Liver (tissue), 9 donors: ENCODE measurements around the gene MS4A6E. TPM values are rescaled to one million over a fixed set of nuclear protein-coding genes. Genes with fewer than 3 reads are reported as not detected.

ENCODE experiments used
- DNase-seq: peaks from one replicate; pipeline ENCODE4 v3.0.0-alpha.2; 2017; ENCODE audit warnings: low spot score
- H3K27ac ChIP-seq, 2 donors: one replicate each; pipeline ENCODE4 v1.7.0; 2013; ENCODE audit warnings: inconsistent platforms in 2 of 2, low read length in 2 of 2, control low read depth in 1 of 2, low read depth in 1 of 2, mild to moderate bottlenecking in 1 of 2
- H3K27me3 ChIP-seq, 4 donors: one replicate each; pipeline versions ENCODE4 v1.6.1 to v1.7.0; 2013; ENCODE audit warnings: low read length in 3 of 4, inconsistent platforms in 1 of 4, mild to moderate bottlenecking in 1 of 4, moderate library complexity in 1 of 4; ENCODE audit not compliant: control insufficient read depth in 4 of 4, insufficient read depth in 4 of 4
- H3K36me3 ChIP-seq, 4 donors: one replicate each; pipeline versions ENCODE4 v1.6.1 to v1.7.0; 2013; ENCODE audit warnings: low read length in 3 of 4, mild to moderate bottlenecking in 3 of 4, low read depth in 1 of 4, moderate library complexity in 1 of 4; ENCODE audit not compliant: control insufficient read depth in 4 of 4, insufficient read depth in 3 of 4
- H3K4me1 ChIP-seq, 4 donors: one replicate each; pipeline versions ENCODE4 v1.6.1 to v1.7.0; 2013; ENCODE audit warnings: low read length in 3 of 4, mild to moderate bottlenecking in 3 of 4, moderate library complexity in 1 of 4; ENCODE audit not compliant: control insufficient read depth in 4 of 4, insufficient read depth in 4 of 4
- H3K4me3 ChIP-seq, 3 donors: one replicate each; pipeline versions ENCODE4 v1.6.1 to v1.7.0; 2013; ENCODE audit warnings: low read length in 3 of 3, control low read depth in 1 of 3, low read depth in 1 of 3, mild to moderate bottlenecking in 1 of 3
- H3K9ac ChIP-seq, 2 donors: one replicate each; pipeline ENCODE4 v1.7.0; 2013; ENCODE audit warnings: low read length in 2 of 2, mild to moderate bottlenecking in 2 of 2, moderate library complexity in 2 of 2, control low read depth in 1 of 2, low read depth in 1 of 2
- H3K9me3 ChIP-seq, 4 donors: one replicate each; pipeline versions ENCODE4 v1.6.1 to v1.7.0; 2013; ENCODE audit warnings: low read length in 3 of 4; ENCODE audit not compliant: control insufficient read depth in 4 of 4
- EGR1 ChIP-seq, 2 donors: IDR thresholded peaks; 2 replicates each; pipeline ENCODE4 v1.6.1; 2016 to 2018; ENCODE audit warnings: antibody characterized with exemption in 2 of 2, low read depth in 2 of 2
- FOXA1 ChIP-seq: IDR thresholded peaks from 2 replicates; pipeline ENCODE4 v1.6.1; 2016; ENCODE audit warnings: antibody characterized with exemption
- FOXA2 ChIP-seq: IDR thresholded peaks from 2 replicates; pipeline ENCODE4 v1.6.1; 2016; ENCODE audit warnings: antibody characterized with exemption
- GABPA ChIP-seq, 2 donors: IDR thresholded peaks in 1 of 2; conservative IDR thresholded peaks in 1 of 2; 2 replicates each; pipeline ENCODE4 v1.6.1; 2016; ENCODE audit warnings: antibody characterized with exemption in 2 of 2, mild to moderate bottlenecking in 1 of 2, moderate library complexity in 1 of 2
- HNF4A ChIP-seq, 2 donors: conservative IDR thresholded peaks; 2 replicates each; pipeline ENCODE4 v1.6.1; 2016; ENCODE audit warnings: antibody characterized with exemption in 2 of 2, mild to moderate bottlenecking in 2 of 2
- HNF4G ChIP-seq: IDR thresholded peaks from 2 replicates; pipeline ENCODE4 v1.6.1; 2016; ENCODE audit warnings: antibody characterized with exemption
- JUND ChIP-seq, 2 donors: IDR thresholded peaks; 2 replicates each; pipeline ENCODE4 v1.6.1; 2016; ENCODE audit warnings: antibody characterized with exemption in 2 of 2
- NR2F2 ChIP-seq: IDR thresholded peaks from 2 replicates; pipeline ENCODE4 v1.6.1; 2016; ENCODE audit warnings: antibody characterized with exemption
- RAD21 ChIP-seq, 2 donors: IDR thresholded peaks; 2 replicates each; pipeline ENCODE4 v1.6.1; 2016; ENCODE audit warnings: antibody characterized with exemption in 2 of 2, mild to moderate bottlenecking in 2 of 2
- RXRA ChIP-seq, 2 donors: IDR thresholded peaks; 2 replicates each; pipeline ENCODE4 v1.6.1; 2017 to 2018; ENCODE audit warnings: antibody characterized with exemption in 2 of 2, mild to moderate bottlenecking in 1 of 2
- SP1 ChIP-seq: IDR thresholded peaks from 2 replicates; pipeline ENCODE4 v1.6.1; 2018; ENCODE audit warnings: antibody characterized with exemption, mild to moderate bottlenecking
- TAF1 ChIP-seq: conservative IDR thresholded peaks from 2 replicates; pipeline ENCODE4 v1.6.1; 2016; ENCODE audit warnings: antibody characterized with exemption, mild to moderate bottlenecking
- YY1 ChIP-seq: IDR thresholded peaks from 2 replicates; pipeline ENCODE4 v1.6.1; 2016; ENCODE audit warnings: antibody characterized with exemption, mild to moderate bottlenecking
- WGBS: extraction: QIAGEN DNeasy Blood & Tissue Kit; methylation state at CpG from one replicate; pipeline ENCODE4 v1.1.7; 2013; 5-methylcytosine and 5-hydroxymethylcytosine counted together
- polyA plus RNA-seq, 2 donors: library from polyadenylated mRNA; stranded (reverse) in 1 of 2; unstranded in 1 of 2; fragments of 200-250 nt in 1 of 2; fragments of >200 nt in 1 of 2; fragmentation: Nextera tagmentation in 1 of 2; extraction: Ambion mirVana in 1 of 2; gene quantifications; one replicate each; pipeline versions ENCODE4 v1.2.1 to v1.2.3, GENCODE V29; 2013 to 2015
- total RNA-seq, 2 donors: library from RNA; depleted of rRNA; stranded (reverse); fragments of >200 nt; gene quantifications; one replicate each; pipeline ENCODE4 v1.2.3, GENCODE V29; 2014
- TF ChIP-seq, protein P1 (sequence below): fragments of 150-350 bp; IDR thresholded peaks from 2 replicates; pipeline ENCODE4 v1.5.1; 2017; ENCODE audit warnings: improper control_type of control experiment, low read depth, low read length; ENCODE audit not compliant: missing input control
- TF ChIP-seq, protein P2 (sequence below): IDR thresholded peaks from 2 replicates; pipeline ENCODE4 v1.6.1; 2016; ENCODE audit warnings: antibody characterized with exemption
- TF ChIP-seq, protein P3 (sequence below): IDR thresholded peaks from 2 replicates; pipeline ENCODE4 v1.6.1; 2016; ENCODE audit warnings: antibody characterized with exemption
- TF ChIP-seq, protein P4 (sequence below): IDR thresholded peaks from 2 replicates; pipeline ENCODE4 v1.6.1; 2016; ENCODE audit warnings: antibody characterized with exemption, mild to moderate bottlenecking
- TF ChIP-seq, protein P5 (sequence below): IDR thresholded peaks from 2 replicates; pipeline ENCODE4 v1.6.1; 2016; ENCODE audit warnings: antibody characterized with exemption
- donor health status: healthy.
- donor health status: healthy.
- donor health status: healthy.
- donor health status: healthy.
- donor health status: healthy.

MS4A6E gene
- total and polyA plus RNA-seq, 4 donors, result 0.22 to 0.75 TPM; not detected in 2

DNA sequence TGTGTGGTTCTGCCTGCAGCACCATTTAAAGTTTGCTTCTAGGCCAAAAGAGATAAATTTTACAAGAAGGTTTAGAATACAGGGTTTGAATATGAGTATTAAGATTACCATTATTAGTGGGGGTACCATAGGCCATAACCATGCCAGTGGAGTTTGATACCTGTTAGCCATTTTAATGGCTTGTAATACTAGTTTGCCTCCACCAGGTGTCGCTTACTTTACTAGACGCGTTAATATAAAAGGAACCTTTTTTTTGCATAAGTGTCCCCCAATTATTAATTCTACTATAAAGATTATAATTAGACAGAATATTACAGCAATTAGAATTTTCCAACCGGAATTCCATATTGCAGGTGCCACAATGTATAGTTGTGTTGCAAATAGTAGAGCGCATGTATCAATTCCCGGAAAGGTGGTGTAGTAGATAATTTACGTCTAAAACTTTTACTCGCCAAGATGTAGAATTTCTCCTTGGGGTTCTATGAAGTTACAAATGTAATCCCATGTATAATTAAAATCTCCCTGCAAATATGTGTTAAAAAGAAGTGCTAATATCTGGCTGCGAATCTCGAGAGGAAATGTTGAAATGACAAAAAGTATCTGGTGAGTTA is 16.1 kb downstream of the MS4A6E start:
- WGBS, result 68% methylated on average over 10 of the region's 10 CpGs

DNA sequence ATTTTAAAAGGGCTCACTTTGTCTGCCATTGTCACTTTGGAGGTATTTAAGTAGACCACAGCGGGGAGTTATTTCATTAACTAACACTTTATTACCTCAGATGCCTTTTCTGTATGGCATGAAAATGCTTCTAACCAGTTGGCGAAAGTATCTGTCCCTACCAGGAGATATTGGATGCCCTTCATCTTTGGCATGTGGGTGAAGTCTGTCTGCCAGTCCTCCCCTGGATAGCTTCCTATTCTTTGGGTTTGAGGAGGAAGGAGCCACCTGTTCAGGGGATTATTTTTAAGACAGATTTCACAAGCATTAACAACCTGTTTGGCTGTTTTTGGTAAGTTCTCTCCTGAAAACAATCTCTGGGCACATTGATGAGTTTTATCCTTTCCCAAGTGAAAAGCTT is 17.1 kb downstream of the MS4A6E start:
- Histone ChIP-seq H3K4me1 (no peaks in the 10 kb centered on the region), H3K36me3 (no peaks in the 10 kb centered on the region), H3K27ac (no peak overlapping the region), H3K9me3 (no peaks in the 10 kb centered on the region), H3K9ac (no peak overlapping the region), H3K4me3 (no peak overlapping the region), H3K27me3 (peaks cover 0 to 3% (median 1%) of the 10 kb centered on the region in 4 donors)
- no peak for DNase-seq
- TF ChIP-seq YY1 (no peak), JUND (IDR thresholded peaks at IDR 0.05) (no peak), NR2F2 (no peak), TAF1 (no peak), HNF4G (no peak), FOXA2 (no peak), FOXA1 (no peak), HNF4A (conservative IDR thresholded peaks at IDR 0.05) (no peak), EGR1 (IDR thresholded peaks at IDR 0.05; ENCODE audit: low read depth in 2 of 2) (no peak), RXRA (IDR thresholded peaks at IDR 0.05) (no peak), SP1 (no peak), RAD21 (IDR thresholded peaks at IDR 0.05) (no peak), GABPA (IDR thresholded peaks at IDR 0.05 in 1 of 2, conservative IDR thresholded peaks at IDR 0.05 in 1 of 2) (no peak)
- TF ChIP-seq, protein P1, sequence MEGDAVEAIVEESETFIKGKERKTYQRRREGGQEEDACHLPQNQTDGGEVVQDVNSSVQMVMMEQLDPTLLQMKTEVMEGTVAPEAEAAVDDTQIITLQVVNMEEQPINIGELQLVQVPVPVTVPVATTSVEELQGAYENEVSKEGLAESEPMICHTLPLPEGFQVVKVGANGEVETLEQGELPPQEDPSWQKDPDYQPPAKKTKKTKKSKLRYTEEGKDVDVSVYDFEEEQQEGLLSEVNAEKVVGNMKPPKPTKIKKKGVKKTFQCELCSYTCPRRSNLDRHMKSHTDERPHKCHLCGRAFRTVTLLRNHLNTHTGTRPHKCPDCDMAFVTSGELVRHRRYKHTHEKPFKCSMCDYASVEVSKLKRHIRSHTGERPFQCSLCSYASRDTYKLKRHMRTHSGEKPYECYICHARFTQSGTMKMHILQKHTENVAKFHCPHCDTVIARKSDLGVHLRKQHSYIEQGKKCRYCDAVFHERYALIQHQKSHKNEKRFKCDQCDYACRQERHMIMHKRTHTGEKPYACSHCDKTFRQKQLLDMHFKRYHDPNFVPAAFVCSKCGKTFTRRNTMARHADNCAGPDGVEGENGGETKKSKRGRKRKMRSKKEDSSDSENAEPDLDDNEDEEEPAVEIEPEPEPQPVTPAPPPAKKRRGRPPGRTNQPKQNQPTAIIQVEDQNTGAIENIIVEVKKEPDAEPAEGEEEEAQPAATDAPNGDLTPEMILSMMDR, result no peak
- TF ChIP-seq, protein P2, sequence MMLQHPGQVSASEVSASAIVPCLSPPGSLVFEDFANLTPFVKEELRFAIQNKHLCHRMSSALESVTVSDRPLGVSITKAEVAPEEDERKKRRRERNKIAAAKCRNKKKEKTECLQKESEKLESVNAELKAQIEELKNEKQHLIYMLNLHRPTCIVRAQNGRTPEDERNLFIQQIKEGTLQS, result no peak
- TF ChIP-seq, protein P3, sequence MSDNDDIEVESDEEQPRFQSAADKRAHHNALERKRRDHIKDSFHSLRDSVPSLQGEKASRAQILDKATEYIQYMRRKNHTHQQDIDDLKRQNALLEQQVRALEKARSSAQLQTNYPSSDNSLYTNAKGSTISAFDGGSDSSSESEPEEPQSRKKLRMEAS, result no peak
- TF ChIP-seq, protein P4, sequence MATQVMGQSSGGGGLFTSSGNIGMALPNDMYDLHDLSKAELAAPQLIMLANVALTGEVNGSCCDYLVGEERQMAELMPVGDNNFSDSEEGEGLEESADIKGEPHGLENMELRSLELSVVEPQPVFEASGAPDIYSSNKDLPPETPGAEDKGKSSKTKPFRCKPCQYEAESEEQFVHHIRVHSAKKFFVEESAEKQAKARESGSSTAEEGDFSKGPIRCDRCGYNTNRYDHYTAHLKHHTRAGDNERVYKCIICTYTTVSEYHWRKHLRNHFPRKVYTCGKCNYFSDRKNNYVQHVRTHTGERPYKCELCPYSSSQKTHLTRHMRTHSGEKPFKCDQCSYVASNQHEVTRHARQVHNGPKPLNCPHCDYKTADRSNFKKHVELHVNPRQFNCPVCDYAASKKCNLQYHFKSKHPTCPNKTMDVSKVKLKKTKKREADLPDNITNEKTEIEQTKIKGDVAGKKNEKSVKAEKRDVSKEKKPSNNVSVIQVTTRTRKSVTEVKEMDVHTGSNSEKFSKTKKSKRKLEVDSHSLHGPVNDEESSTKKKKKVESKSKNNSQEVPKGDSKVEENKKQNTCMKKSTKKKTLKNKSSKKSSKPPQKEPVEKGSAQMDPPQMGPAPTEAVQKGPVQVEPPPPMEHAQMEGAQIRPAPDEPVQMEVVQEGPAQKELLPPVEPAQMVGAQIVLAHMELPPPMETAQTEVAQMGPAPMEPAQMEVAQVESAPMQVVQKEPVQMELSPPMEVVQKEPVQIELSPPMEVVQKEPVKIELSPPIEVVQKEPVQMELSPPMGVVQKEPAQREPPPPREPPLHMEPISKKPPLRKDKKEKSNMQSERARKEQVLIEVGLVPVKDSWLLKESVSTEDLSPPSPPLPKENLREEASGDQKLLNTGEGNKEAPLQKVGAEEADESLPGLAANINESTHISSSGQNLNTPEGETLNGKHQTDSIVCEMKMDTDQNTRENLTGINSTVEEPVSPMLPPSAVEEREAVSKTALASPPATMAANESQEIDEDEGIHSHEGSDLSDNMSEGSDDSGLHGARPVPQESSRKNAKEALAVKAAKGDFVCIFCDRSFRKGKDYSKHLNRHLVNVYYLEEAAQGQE, result no peak
- TF ChIP-seq, protein P5, sequence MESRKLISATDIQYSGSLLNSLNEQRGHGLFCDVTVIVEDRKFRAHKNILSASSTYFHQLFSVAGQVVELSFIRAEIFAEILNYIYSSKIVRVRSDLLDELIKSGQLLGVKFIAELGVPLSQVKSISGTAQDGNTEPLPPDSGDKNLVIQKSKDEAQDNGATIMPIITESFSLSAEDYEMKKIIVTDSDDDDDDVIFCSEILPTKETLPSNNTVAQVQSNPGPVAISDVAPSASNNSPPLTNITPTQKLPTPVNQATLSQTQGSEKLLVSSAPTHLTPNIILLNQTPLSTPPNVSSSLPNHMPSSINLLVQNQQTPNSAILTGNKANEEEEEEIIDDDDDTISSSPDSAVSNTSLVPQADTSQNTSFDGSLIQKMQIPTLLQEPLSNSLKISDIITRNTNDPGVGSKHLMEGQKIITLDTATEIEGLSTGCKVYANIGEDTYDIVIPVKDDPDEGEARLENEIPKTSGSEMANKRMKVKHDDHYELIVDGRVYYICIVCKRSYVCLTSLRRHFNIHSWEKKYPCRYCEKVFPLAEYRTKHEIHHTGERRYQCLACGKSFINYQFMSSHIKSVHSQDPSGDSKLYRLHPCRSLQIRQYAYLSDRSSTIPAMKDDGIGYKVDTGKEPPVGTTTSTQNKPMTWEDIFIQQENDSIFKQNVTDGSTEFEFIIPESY, result no peak
- WGBS, result 90% methylated on average over 2 of the region's 2 CpGs

More for the DNA sequence above, 16.1 kb downstream of the MS4A6E start:
- no peak for DNase-seq
- H3K9me3 ChIP-seq, result no peaks in the 10 kb centered on the region
- H3K27ac ChIP-seq, result no peak overlapping the region
- peaks cover 0 to 3% (median 1%) of the 10 kb centered on the region in 4 donors for H3K27me3 ChIP-seq
- no peaks in the 10 kb centered on the region for H3K36me3 ChIP-seq
- no peak overlapping the region for H3K4me3 ChIP-seq
- no peaks in the 10 kb centered on the region for H3K4me1 ChIP-seq
- no peak overlapping the region for H3K9ac ChIP-seq
- TF ChIP-seq, protein P1, result peak; percentile 47
- TF ChIP-seq GABPA (IDR thresholded peaks at IDR 0.05 in 1 of 2, conservative IDR thresholded peaks at IDR 0.05 in 1 of 2) (no peak), RAD21 (IDR thresholded peaks at IDR 0.05) (peak in 1 of 2 donors; percentile 6), HNF4G (no peak)
